ENCODE measurements around the gene SPATA18. TPM values are rescaled to one million over a fixed set of nuclear protein-coding genes. Genes with fewer than 3 reads are reported as not detected.
A peak's percentile ranks its signal among the peaks of the same experiment; 100 is the strongest.

The SPATA18 gene
- polyA plus RNA-seq (ENCODE audit: insufficient read depth in 1 of 5, insufficient read length in 5 of 5, low replicate concordance in 1 of 5): 10 to 100 TPM in 1 of 5 donors, 1 to 10 TPM in 4; 2.2 to 12.6 (median 8.1) TPM
- long read RNA-seq, donor 1, partial matches to known transcripts: 0 of 1 reads
- long read RNA-seq, donor 1, other reads (novel, unspliced or antisense): 0 of 1 reads
- long read RNA-seq, donor 2: 0 reads
- long read RNA-seq, donor 3: 0 reads
- long read RNA-seq, donor 4: 0 reads
- long read RNA-seq, donor 5: 0 reads
- long read RNA-seq, donor 6, full-length matches to known transcripts: 2 of 12 reads
- long read RNA-seq, donor 6, partial matches to known transcripts: 10 of 12 reads
- long read RNA-seq, donor 6, other reads (novel, unspliced or antisense): 0 of 12 reads
- long read RNA-seq, donor 7, full-length matches to known transcripts: 3 of 3 reads
- long read RNA-seq, donor 7, partial matches to known transcripts: 0 of 3 reads
- long read RNA-seq, donor 7, other reads (novel, unspliced or antisense): 0 of 3 reads
- long read RNA-seq, donor 8, full-length matches to known transcripts: 1 of 1 reads
- long read RNA-seq, donor 8, partial matches to known transcripts: 0 of 1 reads
- long read RNA-seq, donor 8, other reads (novel, unspliced or antisense): 0 of 1 reads

- no peak for DNase-seq
These were observed at the start of gene SPATA18 for GRCh38 chr4:52051213-52051614. TSS of gene SPATA18 (plus strand) at chr4:52051304. CDS start at chr4:52051705, 401 bp downstream.

GRCh38 chr4:52001616-52002015, 49.5 kb upstream of the SPATA18 start:
- DNase-seq: no peak

GRCh38 chr4:52004414-52004813, 46.7 kb upstream of the SPATA18 start:
- no peak for DNase-seq

GRCh38 chr4:52005604-52006273, 45.4 kb upstream of the SPATA18 start:
- DNase-seq: no peak

- no peak for DNase-seq
These were observed 44.2 kb upstream of the SPATA18 start for GRCh38 chr4:52006887-52007286.

GRCh38 chr4:52010986-52011385, 40.1 kb upstream of the SPATA18 start:
- no peak for DNase-seq

GRCh38 chr4:52012651-52013050, 38.5 kb upstream of the SPATA18 start:
- DNase-seq: no peak

GRCh38 chr4:52014903-52015302, 36.2 kb upstream of the SPATA18 start:
- no peak for DNase-seq

GRCh38 chr4:52015366-52015765, 35.7 kb upstream of the SPATA18 start:
- no peak for DNase-seq

GRCh38 chr4:52016981-52017380, 34.1 kb upstream of the SPATA18 start:
- DNase-seq: no peak

- no peak for DNase-seq
These were observed 33.3 kb upstream of the SPATA18 start for GRCh38 chr4:52017814-52018213.

GRCh38 chr4:52019936-52020657, 31.0 kb upstream of the SPATA18 start, which contains the start of gene LRRC66:
TSS of gene LRRC66 (minus strand) at chr4:52020363. CDS start at chr4:52017613, 2,750 bp downstream.
- DNase-seq: no peak

GRCh38 chr4:52028970-52029369, 22.1 kb upstream of the SPATA18 start:
- DNase-seq: no peak

GRCh38 chr4:52032005-52032404, 19.1 kb upstream of the SPATA18 start:
- no peak for DNase-seq

- DNase-seq: no peak
These were observed 15.9 kb upstream of the SPATA18 start for GRCh38 chr4:52035190-52035589.

GRCh38 chr4:52036886-52037530, 14.1 kb upstream of the SPATA18 start:
- no peak for DNase-seq

GRCh38 chr4:52037689-52038102, 13.4 kb upstream of the SPATA18 start:
- peak; percentile 47 to 50 for DNase-seq

- DNase-seq: peak in 1 of 2 donors; percentile 45
These were observed 12.8 kb upstream of the SPATA18 start, which contains the start of gene SGCB for GRCh38 chr4:52038103-52038912. TSS of gene SGCB (minus strand) at chr4:52038299. CDS start at chr4:52038259, 40 bp downstream.

- DNase-seq: no peak
These were observed 6.1 kb upstream of the SPATA18 start for GRCh38 chr4:52045028-52045427.

GRCh38 chr4:52049266-52049665, 1.8 kb upstream of the SPATA18 start:
- no peak for DNase-seq
